Neural crest cell (in vitro differentiated cells): ENCODE results near the gene EEF1AKMT1. TPM values are rescaled to one million over a fixed set of nuclear protein-coding genes. Genes with fewer than 3 reads are reported as not detected.

Source experiments
- DNase-seq: peaks from one replicate; pipeline ENCODE4 v3.0.0; 2021; ENCODE audit warnings: low read depth, mixed read lengths, low spot score
- H3K27ac Mint-ChIP-seq: one replicate; pipeline ENCODE4 v1.8.0; 2021; ENCODE audit warnings: mild to moderate bottlenecking, mixed read lengths; ENCODE audit not compliant: unreplicated experiment
- H3K27me3 Mint-ChIP-seq: 2 replicates; pipeline ENCODE4 v1.8.0; 2021; ENCODE audit warnings: low read depth, mild to moderate bottlenecking, mixed read lengths
- H3K36me3 Mint-ChIP-seq: 2 replicates; pipeline ENCODE4 v1.8.0; 2021; ENCODE audit warnings: low read depth, mild to moderate bottlenecking, mixed read lengths
- H3K4me1 Mint-ChIP-seq: 2 replicates; pipeline ENCODE4 v1.8.0; 2021; ENCODE audit warnings: mixed read lengths
- H3K4me3 Mint-ChIP-seq: one replicate; pipeline ENCODE4 v1.8.0; 2021; ENCODE audit warnings: mild to moderate bottlenecking, mixed read lengths
- H3K9me3 Mint-ChIP-seq: 2 replicates; pipeline ENCODE4 v1.8.0; 2021; ENCODE audit warnings: mixed read lengths
- CTCF ChIP-seq: fragments of 200-600 bp; sonication (generic); conservative IDR thresholded peaks from 2 replicates; pipeline ENCODE4 v1.5.0; 2021; ENCODE audit warnings: antibody characterized with exemption, mild to moderate bottlenecking
- total RNA-seq: library from RNA; stranded (reverse); gene quantifications from 2 replicates; pipeline ENCODE4 v1.2.1, GENCODE V29; 2021

Gene EEF1AKMT1
- total RNA-seq, 1 donor from 2014 or later, result 14.8 TPM

- H3K9me3 Mint-ChIP-seq, result no peaks in the 10 kb centered on the region
- peaks cover 7% of the 10 kb centered on the region for H3K36me3 Mint-ChIP-seq
- TF ChIP-seq CTCF, result no peak
- H3K27ac Mint-ChIP-seq, result peak overlapping the region; percentile 92
- peaks cover 7% of the 10 kb centered on the region for H3K27me3 Mint-ChIP-seq
- no peak for DNase-seq
- peak overlapping the region; percentile 95 for H3K4me3 Mint-ChIP-seq
- peaks cover 20% of the 10 kb centered on the region for H3K4me1 Mint-ChIP-seq
Observed at GRCh38 chr13:20702530-20702914, 71.2 kb downstream of the EEF1AKMT1 start.

GRCh38 chr13:20701461-20701860, 72.3 kb downstream of the EEF1AKMT1 start:
- Mint-ChIP-seq H3K4me3 (no peak overlapping the region), H3K27ac (no peak overlapping the region), H3K27me3 (peaks cover 7% of the 10 kb centered on the region), H3K4me1 (peaks cover 20% of the 10 kb centered on the region), H3K9me3 (no peaks in the 10 kb centered on the region), H3K36me3 (peaks cover 7% of the 10 kb centered on the region)
- no peak for TF ChIP-seq CTCF
- DNase-seq, result no peak

GRCh38 chr13:20700288-20700687, 73.5 kb downstream of the EEF1AKMT1 start:
- peaks cover 20% of the 10 kb centered on the region for H3K4me1 Mint-ChIP-seq
- H3K36me3 Mint-ChIP-seq, result peaks cover 7% of the 10 kb centered on the region
- peaks cover 7% of the 10 kb centered on the region for H3K27me3 Mint-ChIP-seq
- TF ChIP-seq CTCF, result no peak
- no peak overlapping the region for H3K27ac Mint-ChIP-seq
- no peak for DNase-seq
- peak overlapping the region; percentile 23 for H3K4me3 Mint-ChIP-seq
- H3K9me3 Mint-ChIP-seq, result no peaks in the 10 kb centered on the region

GRCh38 chr13:20699715-20700114, 74.0 kb downstream of the EEF1AKMT1 start:
- DNase-seq, result no peak
- Mint-ChIP-seq H3K36me3 (peaks cover 7% of the 10 kb centered on the region), H3K27me3 (peaks cover 7% of the 10 kb centered on the region), H3K9me3 (no peaks in the 10 kb centered on the region), H3K27ac (no peak overlapping the region), H3K4me3 (peak overlapping the region; percentile 29), H3K4me1 (peaks cover 16% of the 10 kb centered on the region)
- no peak for TF ChIP-seq CTCF

- Mint-ChIP-seq H3K36me3 (peaks cover 7% of the 10 kb centered on the region), H3K9me3 (no peaks in the 10 kb centered on the region), H3K4me3 (no peak overlapping the region), H3K27ac (no peak overlapping the region), H3K27me3 (peaks cover 5% of the 10 kb centered on the region), H3K4me1 (peaks cover 6% of the 10 kb centered on the region)
- DNase-seq, result no peak
- TF ChIP-seq CTCF, result no peak
Observed at GRCh38 chr13:20696073-20696472, 77.7 kb downstream of the EEF1AKMT1 start.

- H3K27me3 Mint-ChIP-seq, result no peaks in the 10 kb centered on the region
- H3K27ac Mint-ChIP-seq, result no peak overlapping the region
- peaks cover 11% of the 10 kb centered on the region for H3K4me1 Mint-ChIP-seq
- DNase-seq, result no peak
- H3K36me3 Mint-ChIP-seq, result no peaks in the 10 kb centered on the region
- TF ChIP-seq CTCF, result no peak
- H3K9me3 Mint-ChIP-seq, result no peaks in the 10 kb centered on the region
- H3K4me3 Mint-ChIP-seq, result no peak overlapping the region
Observed at GRCh38 chr13:20691616-20692015, 82.1 kb downstream of the EEF1AKMT1 start.
